Measurements from ENCODE around the gene ANKRD42.

The ANKRD42 gene

GRCh38 chr11:83159902-83160865, 33.3 kb upstream of the ANKRD42 start:
- no peak overlapping the region for H2BK5ac ChIP-seq (ENCODE audit: low read depth, low read length, poor library complexity, severe bottlenecking)
- no peak overlapping the region for H2BK120ac ChIP-seq (ENCODE audit: low read depth, low read length)
- no peak overlapping the region for H3K27ac ChIP-seq (ENCODE audit: low read length, poor library complexity, severe bottlenecking)
- no peak overlapping the region for H3K4ac ChIP-seq (ENCODE audit: low read depth in 1 of 2, low read length in 2 of 2)
- no peak overlapping the region for H2AK5ac ChIP-seq (ENCODE audit: low read length, severe bottlenecking)
- H3K4me1 ChIP-seq (ENCODE audit: control insufficient read depth, insufficient read depth, low read depth, low read length) = peaks cover 2% of the 10 kb centered on the region
- peaks cover 3% of the 10 kb centered on the region for H3K79me1 ChIP-seq (replicated peaks; ENCODE audit: low read length, poor library complexity, severe bottlenecking)
- no peak overlapping the region for H3K14ac ChIP-seq (ENCODE audit: low read length in 2 of 2)
- H2BK15ac ChIP-seq (ENCODE audit: low read depth, poor library complexity, severe bottlenecking) = no peak overlapping the region
- no peak overlapping the region for H3K23ac ChIP-seq (ENCODE audit: low read length in 2 of 2)
- no peaks in the 10 kb centered on the region for H3K27me3 ChIP-seq (ENCODE audit: control insufficient read depth in 1 of 2, insufficient read depth in 1 of 2, low read length in 2 of 2)
- 83% methylated on average over 5 of the region's 6 CpGs for WGBS
- DNase-seq = peak; percentile 39
- H2AFZ ChIP-seq (ENCODE audit: low read depth, low read length) = no peak overlapping the region
- no peaks in the 10 kb centered on the region for H3K9me3 ChIP-seq (ENCODE audit: control insufficient read depth, low read length)
- no peak overlapping the region for H4K8ac ChIP-seq (ENCODE audit: low read length)
- no peak overlapping the region for H3K18ac ChIP-seq (ENCODE audit: low read depth in 1 of 2, low read length in 2 of 2)
- H3K4me3 ChIP-seq (ENCODE audit: insufficient read depth in 1 of 2, low read depth in 1 of 2, low read length in 2 of 2) = peak overlapping the region in 1 of 2 experiments; percentile 86
- peak overlapping the region; percentile 100 for H3K9ac ChIP-seq (ENCODE audit: low read length)
- no peak overlapping the region for H4K91ac ChIP-seq (ENCODE audit: low read length)
- no peak overlapping the region for H2BK12ac ChIP-seq (ENCODE audit: low read length in 2 of 2)
- H3K36me3 ChIP-seq (ENCODE audit: control insufficient read depth in 1 of 2, insufficient read depth in 2 of 2, low read depth in 1 of 2, low read length in 2 of 2) = peaks cover 3 to 44% of the 10 kb centered on the region in 2 experiments
- H3K4me2 ChIP-seq (ENCODE audit: low read length, poor library complexity, severe bottlenecking) = peak overlapping the region; percentile 88

DNA sequence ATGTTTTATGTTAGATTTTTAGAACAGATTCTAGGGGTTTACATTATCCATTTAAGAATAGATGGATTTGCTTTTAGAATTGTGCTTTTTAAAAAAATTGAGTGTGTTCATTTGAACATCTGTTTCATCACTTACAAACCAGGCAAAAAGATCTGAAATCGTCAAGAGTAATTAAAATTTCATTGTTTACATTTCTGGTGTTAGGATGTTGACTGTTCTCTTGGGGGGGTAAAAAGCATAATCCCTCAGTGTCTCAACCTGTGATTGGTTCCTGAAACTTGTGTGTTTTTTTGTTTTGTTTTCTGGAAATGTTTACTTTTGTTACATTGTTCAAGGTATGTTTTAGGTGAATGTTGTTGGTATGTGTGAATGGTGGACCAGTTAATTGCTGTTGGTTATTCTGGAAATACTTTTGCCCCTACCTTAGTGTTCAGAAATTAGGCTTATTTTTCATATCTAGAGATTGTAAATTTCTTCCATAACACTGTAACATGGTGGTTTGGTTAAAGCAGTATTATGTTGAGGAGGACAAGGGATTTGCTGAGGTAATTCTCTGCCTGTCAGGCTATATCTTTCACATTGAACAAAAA, 31.8 kb upstream of the ANKRD42 start:
- no peaks in the 10 kb centered on the region for H3K27me3 ChIP-seq (ENCODE audit: control insufficient read depth in 1 of 2, insufficient read depth in 1 of 2, low read length in 2 of 2)
- H2AFZ ChIP-seq (ENCODE audit: low read depth, low read length) = no peak overlapping the region
- H2AK5ac ChIP-seq (ENCODE audit: low read length, severe bottlenecking) = no peak overlapping the region
- peaks cover 2% of the 10 kb centered on the region for H3K4me1 ChIP-seq (ENCODE audit: control insufficient read depth, insufficient read depth, low read depth, low read length)
- no peak overlapping the region for H2BK5ac ChIP-seq (ENCODE audit: low read depth, low read length, poor library complexity, severe bottlenecking)
- no peaks in the 10 kb centered on the region for H3K9me3 ChIP-seq (ENCODE audit: control insufficient read depth, low read length)
- peaks cover 3 to 60% of the 10 kb centered on the region in 2 experiments for H3K36me3 ChIP-seq (ENCODE audit: control insufficient read depth in 1 of 2, insufficient read depth in 2 of 2, low read depth in 1 of 2, low read length in 2 of 2)
- H3K23ac ChIP-seq (ENCODE audit: low read length in 2 of 2) = no peak overlapping the region
- peak overlapping the region in 1 of 2 experiments; percentile 86 for H3K4me3 ChIP-seq (ENCODE audit: insufficient read depth in 1 of 2, low read depth in 1 of 2, low read length in 2 of 2)
- WGBS = 83% methylated on average over 1 of the region's 1 CpG
- no peak overlapping the region for H4K91ac ChIP-seq (ENCODE audit: low read length)
- no peak overlapping the region for H2BK15ac ChIP-seq (ENCODE audit: low read depth, poor library complexity, severe bottlenecking)
- H3K14ac ChIP-seq (ENCODE audit: low read length in 2 of 2) = no peak overlapping the region
- H3K79me1 ChIP-seq (replicated peaks; ENCODE audit: low read length, poor library complexity, severe bottlenecking) = no peaks in the 10 kb centered on the region
- no peak overlapping the region for H3K4me2 ChIP-seq (ENCODE audit: low read length, poor library complexity, severe bottlenecking)
- no peak overlapping the region for H3K27ac ChIP-seq (ENCODE audit: low read length, poor library complexity, severe bottlenecking)
- peak overlapping the region; percentile 100 for H3K9ac ChIP-seq (ENCODE audit: low read length)
- no peak overlapping the region for H2BK12ac ChIP-seq (ENCODE audit: low read length in 2 of 2)
- no peak overlapping the region for H2BK120ac ChIP-seq (ENCODE audit: low read depth, low read length)
- DNase-seq = no peak
- no peak overlapping the region for H4K8ac ChIP-seq (ENCODE audit: low read length)
- no peak overlapping the region for H3K18ac ChIP-seq (ENCODE audit: low read depth in 1 of 2, low read length in 2 of 2)
- no peak overlapping the region for H3K4ac ChIP-seq (ENCODE audit: low read depth in 1 of 2, low read length in 2 of 2)

- WGBS = 100% methylated on average over 2 of the region's 2 CpGs
- Histone ChIP-seq H2BK120ac (ENCODE audit: low read depth, low read length) (no peak overlapping the region), H4K91ac (ENCODE audit: low read length) (no peak overlapping the region), H3K27me3 (ENCODE audit: control insufficient read depth in 1 of 2, insufficient read depth in 1 of 2, low read length in 2 of 2) (no peaks in the 10 kb centered on the region), H3K18ac (ENCODE audit: low read depth in 1 of 2, low read length in 2 of 2) (no peak overlapping the region), H3K9me3 (ENCODE audit: control insufficient read depth, low read length) (no peaks in the 10 kb centered on the region), H3K9ac (ENCODE audit: low read length) (peak overlapping the region; percentile 100), H2BK5ac (ENCODE audit: low read depth, low read length, poor library complexity, severe bottlenecking) (no peak overlapping the region), H2BK12ac (ENCODE audit: low read length in 2 of 2) (no peak overlapping the region), H3K4me1 (ENCODE audit: control insufficient read depth, insufficient read depth, low read depth, low read length) (peaks cover 2% of the 10 kb centered on the region), H3K27ac (ENCODE audit: low read length, poor library complexity, severe bottlenecking) (no peak overlapping the region), H2BK15ac (ENCODE audit: low read depth, poor library complexity, severe bottlenecking) (no peak overlapping the region), H3K4ac (ENCODE audit: low read depth in 1 of 2, low read length in 2 of 2) (no peak overlapping the region), H3K4me2 (ENCODE audit: low read length, poor library complexity, severe bottlenecking) (no peak overlapping the region), H2AFZ (ENCODE audit: low read depth, low read length) (no peak overlapping the region), H2AK5ac (ENCODE audit: low read length, severe bottlenecking) (no peak overlapping the region), H3K14ac (ENCODE audit: low read length in 2 of 2) (no peak overlapping the region), H3K36me3 (ENCODE audit: control insufficient read depth in 1 of 2, insufficient read depth in 2 of 2, low read depth in 1 of 2, low read length in 2 of 2) (peaks cover 3 to 66% of the 10 kb centered on the region in 2 experiments), H3K23ac (ENCODE audit: low read length in 2 of 2) (no peak overlapping the region), H3K4me3 (ENCODE audit: insufficient read depth in 1 of 2, low read depth in 1 of 2, low read length in 2 of 2) (peak overlapping the region in 1 of 2 experiments; percentile 86), H3K79me1 (replicated peaks; ENCODE audit: low read length, poor library complexity, severe bottlenecking) (no peaks in the 10 kb centered on the region), H4K8ac (ENCODE audit: low read length) (no peak overlapping the region)
- DNase-seq = peak; percentile 50
These were observed 31.1 kb upstream of the ANKRD42 start for GRCh38 chr11:83162377-83162776.

GRCh38 chr11:83166193-83166866, 27.2 kb upstream of the ANKRD42 start:
- no peak overlapping the region for H3K23ac ChIP-seq (ENCODE audit: low read length in 2 of 2)
- no peak overlapping the region for H2BK5ac ChIP-seq (ENCODE audit: low read depth, low read length, poor library complexity, severe bottlenecking)
- no peak overlapping the region for H3K9ac ChIP-seq (ENCODE audit: low read length)
- no peak overlapping the region for H3K27ac ChIP-seq (ENCODE audit: low read length, poor library complexity, severe bottlenecking)
- no peak overlapping the region for H3K4me2 ChIP-seq (ENCODE audit: low read length, poor library complexity, severe bottlenecking)
- H4K91ac ChIP-seq (ENCODE audit: low read length) = no peak overlapping the region
- no peak overlapping the region for H4K8ac ChIP-seq (ENCODE audit: low read length)
- no peak overlapping the region for H3K4ac ChIP-seq (ENCODE audit: low read depth in 1 of 2, low read length in 2 of 2)
- peaks cover 6% of the 10 kb centered on the region for H3K79me1 ChIP-seq (replicated peaks; ENCODE audit: low read length, poor library complexity, severe bottlenecking)
- no peak overlapping the region for H2AK5ac ChIP-seq (ENCODE audit: low read length, severe bottlenecking)
- no peak overlapping the region for H2BK12ac ChIP-seq (ENCODE audit: low read length in 2 of 2)
- no peak overlapping the region for H2BK120ac ChIP-seq (ENCODE audit: low read depth, low read length)
- no peak overlapping the region for H3K14ac ChIP-seq (ENCODE audit: low read length in 2 of 2)
- no peak overlapping the region for H2BK15ac ChIP-seq (ENCODE audit: low read depth, poor library complexity, severe bottlenecking)
- no peak overlapping the region for H3K4me3 ChIP-seq (ENCODE audit: insufficient read depth in 1 of 2, low read depth in 1 of 2, low read length in 2 of 2)
- H3K18ac ChIP-seq (ENCODE audit: low read depth in 1 of 2, low read length in 2 of 2) = no peak overlapping the region
- DNase-seq = no peak
- peaks cover 15 to 84% of the 10 kb centered on the region in 2 experiments for H3K36me3 ChIP-seq (ENCODE audit: control insufficient read depth in 1 of 2, insufficient read depth in 2 of 2, low read depth in 1 of 2, low read length in 2 of 2)
- no peaks in the 10 kb centered on the region for H3K9me3 ChIP-seq (ENCODE audit: control insufficient read depth, low read length)
- no peak overlapping the region for H2AFZ ChIP-seq (ENCODE audit: low read depth, low read length)
- H3K4me1 ChIP-seq (ENCODE audit: control insufficient read depth, insufficient read depth, low read depth, low read length) = peaks cover 5% of the 10 kb centered on the region
- 99% methylated on average over 11 of the region's 11 CpGs for WGBS
- H3K27me3 ChIP-seq (ENCODE audit: control insufficient read depth in 1 of 2, insufficient read depth in 1 of 2, low read length in 2 of 2) = no peaks in the 10 kb centered on the region
